ENCODE data around the gene RTRAF. TPM values are rescaled to one million over a fixed set of nuclear protein-coding genes. Genes with fewer than 3 reads are reported as not detected.

The RTRAF gene
- polyA plus RNA-seq, 1 donor (not counting 4 experiments of a cell fraction or from before 2014, with no cell fraction given): 255 TPM

DNA sequence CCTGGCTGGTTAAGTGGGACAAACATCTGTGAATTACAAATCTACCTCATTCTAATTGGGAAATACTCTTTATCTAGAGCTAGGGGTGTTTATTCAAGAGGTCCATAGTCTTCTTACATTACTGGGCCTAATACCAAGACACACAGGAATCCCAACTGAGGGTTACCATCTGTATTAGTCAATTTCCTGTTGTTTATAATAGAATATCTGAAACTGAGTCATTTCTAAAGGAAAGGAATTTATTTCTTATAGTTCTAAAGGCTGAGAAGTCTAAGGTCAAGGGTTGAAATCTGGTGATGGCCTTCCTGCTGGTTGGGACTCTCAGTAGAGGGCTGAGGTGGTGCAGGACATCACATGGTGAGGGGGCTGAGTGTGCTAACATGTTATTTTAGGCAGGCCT lies 36.0 kb downstream of the RTRAF start:
- H3K36me3 ChIP-seq (ENCODE audit: control insufficient read depth in 2 of 2, extremely low read depth in 1 of 2, insufficient read depth in 2 of 2, low read length in 2 of 2): no peaks in the 10 kb centered on the region
- dilution Hi-C loops (cut with MboI; ENCODE audit: extremely low pct_ligation_motif_present, low sequenced_read_pairs): no loop called here
- no peaks in the 10 kb centered on the region for H4K20me1 ChIP-seq (ENCODE audit: control insufficient read depth, extremely low read depth, insufficient read depth, low read length)
- no peak for TF ChIP-seq EZH2 (IDR thresholded peaks at IDR 0.05; ENCODE audit: low read length)
- TF ChIP-seq, protein P1, sequence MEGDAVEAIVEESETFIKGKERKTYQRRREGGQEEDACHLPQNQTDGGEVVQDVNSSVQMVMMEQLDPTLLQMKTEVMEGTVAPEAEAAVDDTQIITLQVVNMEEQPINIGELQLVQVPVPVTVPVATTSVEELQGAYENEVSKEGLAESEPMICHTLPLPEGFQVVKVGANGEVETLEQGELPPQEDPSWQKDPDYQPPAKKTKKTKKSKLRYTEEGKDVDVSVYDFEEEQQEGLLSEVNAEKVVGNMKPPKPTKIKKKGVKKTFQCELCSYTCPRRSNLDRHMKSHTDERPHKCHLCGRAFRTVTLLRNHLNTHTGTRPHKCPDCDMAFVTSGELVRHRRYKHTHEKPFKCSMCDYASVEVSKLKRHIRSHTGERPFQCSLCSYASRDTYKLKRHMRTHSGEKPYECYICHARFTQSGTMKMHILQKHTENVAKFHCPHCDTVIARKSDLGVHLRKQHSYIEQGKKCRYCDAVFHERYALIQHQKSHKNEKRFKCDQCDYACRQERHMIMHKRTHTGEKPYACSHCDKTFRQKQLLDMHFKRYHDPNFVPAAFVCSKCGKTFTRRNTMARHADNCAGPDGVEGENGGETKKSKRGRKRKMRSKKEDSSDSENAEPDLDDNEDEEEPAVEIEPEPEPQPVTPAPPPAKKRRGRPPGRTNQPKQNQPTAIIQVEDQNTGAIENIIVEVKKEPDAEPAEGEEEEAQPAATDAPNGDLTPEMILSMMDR (optimal IDR thresholded peaks at IDR 0.05 in 1 of 3, IDR thresholded peaks at IDR 0.05 in 1 of 3, conservative IDR thresholded peaks at IDR 0.05 in 1 of 3; ENCODE audit: extremely low read depth in 1 of 3, insufficient read depth in 2 of 3, low read length in 3 of 3): no peak
- H3K4me1 ChIP-seq (ENCODE audit: control insufficient read depth, extremely low read depth, insufficient read depth, low read length): peaks cover 3% of the 10 kb centered on the region
- no peak overlapping the region for H2AFZ ChIP-seq (ENCODE audit: control insufficient read depth, low read length)
- no peak overlapping the region for H3K4me2 ChIP-seq (ENCODE audit: control insufficient read depth, extremely low read depth, insufficient read depth, low read depth, low read length)
- H3K27ac ChIP-seq (ENCODE audit: control insufficient read depth, insufficient read depth, low read length): no peak overlapping the region
- H3K9me3 ChIP-seq (ENCODE audit: control insufficient read depth, low read depth, low read length): no peaks in the 10 kb centered on the region
- DNase-seq (ENCODE audit: low read depth, low spot score) (no peak), FAIRE-seq (no peak)
- no peaks in the 10 kb centered on the region for H3K27me3 ChIP-seq (ENCODE audit: control insufficient read depth, extremely low read depth, insufficient read depth, low read length)
- H3K79me2 ChIP-seq (ENCODE audit: control insufficient read depth, insufficient read depth, low read length): no peaks in the 10 kb centered on the region
- H3K9ac ChIP-seq (ENCODE audit: control insufficient read depth, extremely low read depth, insufficient read depth, low read length): no peak overlapping the region
- H3K9me1 ChIP-seq (ENCODE audit: control insufficient read depth, extremely low read depth, insufficient read depth, low read length): no peaks in the 10 kb centered on the region
- H3K4me3 ChIP-seq (ENCODE audit: control insufficient read depth in 2 of 3, extremely low read depth in 1 of 3, insufficient read depth in 2 of 3, low read depth in 1 of 3, low read length in 3 of 3): no peak overlapping the region

GRCh38 chr14:52026017-52026660 lies 36.8 kb downstream of the RTRAF start:
- Histone ChIP-seq H3K4me2 (ENCODE audit: control insufficient read depth, extremely low read depth, insufficient read depth, low read depth, low read length) (no peak overlapping the region), H3K9me3 (ENCODE audit: control insufficient read depth, low read depth, low read length) (no peaks in the 10 kb centered on the region), H3K9me1 (ENCODE audit: control insufficient read depth, extremely low read depth, insufficient read depth, low read length) (no peaks in the 10 kb centered on the region), H3K4me1 (ENCODE audit: control insufficient read depth, extremely low read depth, insufficient read depth, low read length) (peaks cover 3% of the 10 kb centered on the region), H3K36me3 (ENCODE audit: control insufficient read depth in 2 of 2, extremely low read depth in 1 of 2, insufficient read depth in 2 of 2, low read length in 2 of 2) (no peaks in the 10 kb centered on the region), H2AFZ (ENCODE audit: control insufficient read depth, low read length) (no peak overlapping the region), H3K4me3 (ENCODE audit: control insufficient read depth in 2 of 3, extremely low read depth in 1 of 3, insufficient read depth in 2 of 3, low read depth in 1 of 3, low read length in 3 of 3) (no peak overlapping the region), H3K27me3 (ENCODE audit: control insufficient read depth, extremely low read depth, insufficient read depth, low read length) (no peaks in the 10 kb centered on the region), H3K9ac (ENCODE audit: control insufficient read depth, extremely low read depth, insufficient read depth, low read length) (no peak overlapping the region), H3K27ac (ENCODE audit: control insufficient read depth, insufficient read depth, low read length) (no peak overlapping the region), H3K79me2 (ENCODE audit: control insufficient read depth, insufficient read depth, low read length) (no peaks in the 10 kb centered on the region), H4K20me1 (ENCODE audit: control insufficient read depth, extremely low read depth, insufficient read depth, low read length) (no peaks in the 10 kb centered on the region)
- no peak for TF ChIP-seq EZH2 (IDR thresholded peaks at IDR 0.05; ENCODE audit: low read length)
- no peak for DNase-seq (ENCODE audit: low read depth, low spot score)
- FAIRE-seq: no peak
- dilution Hi-C loops (cut with MboI; ENCODE audit: extremely low pct_ligation_motif_present, low sequenced_read_pairs): no loop called here

DNA sequence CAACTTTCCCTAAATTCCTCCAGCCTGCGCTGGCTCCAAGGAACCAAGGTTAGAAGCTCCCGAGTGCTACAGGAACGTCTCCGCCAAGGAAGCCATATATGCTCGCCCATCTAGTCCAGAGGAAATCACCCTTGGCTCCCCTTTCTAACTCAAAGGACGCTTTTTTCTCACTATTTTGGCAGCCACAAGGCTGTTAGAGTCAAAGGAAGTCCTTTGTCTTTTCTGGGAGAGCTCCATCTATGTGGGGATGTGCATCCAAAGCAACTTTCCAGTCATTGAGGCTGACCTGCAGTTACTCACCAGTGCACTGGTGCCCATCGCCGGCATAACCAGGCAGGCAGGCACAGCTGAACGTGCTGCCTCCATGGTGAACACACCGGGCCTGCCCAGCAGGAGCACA lies 37.6 kb downstream of the RTRAF start:
- H2AFZ ChIP-seq (ENCODE audit: control insufficient read depth, low read length): no peak overlapping the region
- DNase-seq (ENCODE audit: low read depth, low spot score) (no peak), FAIRE-seq (no peak)
- H3K9ac ChIP-seq (ENCODE audit: control insufficient read depth, extremely low read depth, insufficient read depth, low read length): no peak overlapping the region
- H3K4me3 ChIP-seq (ENCODE audit: control insufficient read depth in 2 of 3, extremely low read depth in 1 of 3, insufficient read depth in 2 of 3, low read depth in 1 of 3, low read length in 3 of 3): no peak overlapping the region
- H3K9me1 ChIP-seq (ENCODE audit: control insufficient read depth, extremely low read depth, insufficient read depth, low read length): no peaks in the 10 kb centered on the region
- no peaks in the 10 kb centered on the region for H3K79me2 ChIP-seq (ENCODE audit: control insufficient read depth, insufficient read depth, low read length)
- H3K9me3 ChIP-seq (ENCODE audit: control insufficient read depth, low read depth, low read length): no peaks in the 10 kb centered on the region
- no peaks in the 10 kb centered on the region for H3K36me3 ChIP-seq (ENCODE audit: control insufficient read depth in 2 of 2, extremely low read depth in 1 of 2, insufficient read depth in 2 of 2, low read length in 2 of 2)
- H3K4me1 ChIP-seq (ENCODE audit: control insufficient read depth, extremely low read depth, insufficient read depth, low read length): peaks cover 3% of the 10 kb centered on the region
- no peaks in the 10 kb centered on the region for H3K27me3 ChIP-seq (ENCODE audit: control insufficient read depth, extremely low read depth, insufficient read depth, low read length)
- H3K27ac ChIP-seq (ENCODE audit: control insufficient read depth, insufficient read depth, low read length): no peak overlapping the region
- H4K20me1 ChIP-seq (ENCODE audit: control insufficient read depth, extremely low read depth, insufficient read depth, low read length): no peaks in the 10 kb centered on the region
- TF ChIP-seq, protein P1 (optimal IDR thresholded peaks at IDR 0.05 in 1 of 3, IDR thresholded peaks at IDR 0.05 in 1 of 3, conservative IDR thresholded peaks at IDR 0.05 in 1 of 3; ENCODE audit: extremely low read depth in 1 of 3, insufficient read depth in 2 of 3, low read length in 3 of 3): no peak
- no peak for TF ChIP-seq EZH2 (IDR thresholded peaks at IDR 0.05; ENCODE audit: low read length)
- H3K4me2 ChIP-seq (ENCODE audit: control insufficient read depth, extremely low read depth, insufficient read depth, low read depth, low read length): no peak overlapping the region
- dilution Hi-C loops (cut with MboI; ENCODE audit: extremely low pct_ligation_motif_present, low sequenced_read_pairs): no loop called here
